Measurements from ENCODE around the gene LYPD6. TPM values are rescaled to one million over a fixed set of nuclear protein-coding genes. Genes with fewer than 3 reads are reported as not detected.
"Not testable (repeated sequence)": the region's sequence is repeated elsewhere in the genome, so short reads cannot be mapped to it uniquely, and the experiment has no call there.

LYPD6 gene
- total RNA-seq, 4 donors from 2014 or later = 0.31 to 4.0 (median 3.0) TPM

- Histone ChIP-seq H3K9me3 (peaks cover 0 to 5% (median 0%) of the 10 kb centered on the region in 3 donors), H3K4me1 (peaks cover 0 to 7% (median 0%) of the 10 kb centered on the region in 3 donors), H3K27me3 (peaks cover 16% of the 10 kb centered on the region), H3K27ac (no peak overlapping the region), H3K36me3 (no peaks in the 10 kb centered on the region), H3K4me3 (no peak overlapping the region)
- ATAC-seq = no peak
- TF ChIP-seq CTCF (IDR thresholded peaks at IDR 0.05) (no peak), POLR2A (IDR thresholded peaks at IDR 0.05) (no peak), EP300 (IDR thresholded peaks at IDR 0.05) (no peak), POLR2AphosphoS5 (IDR thresholded peaks at IDR 0.05) (no peak)
- WGBS, 2 donors (ENCODE audit: low coverage in 1 of 2) = 81 to 94% methylated on average over 2 of the region's 3 CpGs
Observed at GRCh38 chr2:149315461-149315860, 14.9 kb upstream of the LYPD6 start.

DNA sequence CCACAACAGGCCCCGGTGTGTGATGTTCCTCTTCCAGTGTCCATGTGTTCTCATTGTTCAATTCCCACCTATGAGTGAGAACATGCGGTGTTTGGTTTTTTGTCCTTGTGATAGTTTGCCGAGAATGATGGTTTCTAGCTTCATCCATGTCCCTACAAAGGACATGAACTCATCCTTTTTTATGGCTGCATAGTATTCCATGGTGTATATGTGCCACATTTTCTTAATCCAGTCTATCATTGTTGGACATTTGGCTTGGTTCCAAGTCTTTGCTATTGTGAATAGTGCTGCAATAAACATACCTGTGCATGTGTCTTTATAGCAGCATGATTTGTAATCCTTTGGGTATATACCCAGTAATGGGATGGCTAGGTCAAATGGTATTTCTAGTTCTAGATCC lies 11.8 kb upstream of the LYPD6 start:
- not testable (repeated sequence) for H3K4me1 ChIP-seq, H3K36me3 ChIP-seq, H3K4me3 ChIP-seq, ATAC-seq, H3K9me3 ChIP-seq, H3K27ac ChIP-seq
- 100% methylated on average over 1 of the region's 3 CpGs for WGBS, 2 donors (ENCODE audit: low coverage in 1 of 2)
- H3K27me3 ChIP-seq = peaks cover 36% of the 10 kb centered on the region

DNA sequence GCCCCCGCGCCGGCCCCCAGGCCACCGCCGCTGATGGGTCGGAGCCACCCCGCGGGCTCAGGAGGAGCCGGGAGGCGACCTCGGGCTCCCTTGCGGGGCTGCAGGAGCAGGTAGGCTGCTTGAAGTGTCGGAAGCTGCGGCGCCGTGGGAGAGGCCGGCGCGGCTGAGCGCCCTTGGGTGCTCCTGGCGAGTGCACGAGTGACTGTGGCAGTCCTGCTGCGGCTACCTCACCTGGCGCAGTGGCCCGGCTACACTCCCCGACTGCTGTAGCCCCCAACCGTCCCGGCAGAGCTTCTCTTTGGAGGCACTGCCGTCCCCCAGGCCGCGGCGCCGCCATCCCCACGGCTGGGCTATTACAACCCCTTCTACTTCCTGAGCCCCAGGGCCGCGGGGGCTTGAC lies 10.0 kb upstream of the LYPD6 start:
- no peak overlapping the region for H3K4me3 ChIP-seq
- H3K27me3 ChIP-seq = peaks cover 36% of the 10 kb centered on the region
- H3K27ac ChIP-seq = no peak overlapping the region
- H3K4me1 ChIP-seq = no peaks in the 10 kb centered on the region
- peaks cover 0 to 7% (median 0%) of the 10 kb centered on the region in 3 donors for H3K9me3 ChIP-seq
- no peak for ATAC-seq
- no peaks in the 10 kb centered on the region for H3K36me3 ChIP-seq
- WGBS, 2 donors (ENCODE audit: low coverage in 1 of 2) = 36% methylated on average over 5 of the region's 36 CpGs; no CpG with 5 or more reads in 1 of the 2 donors
- TF ChIP-seq POLR2A (IDR thresholded peaks at IDR 0.05) (no peak), CTCF (IDR thresholded peaks at IDR 0.05) (no peak), EP300 (IDR thresholded peaks at IDR 0.05) (no peak), POLR2AphosphoS5 (IDR thresholded peaks at IDR 0.05) (no peak)

DNA sequence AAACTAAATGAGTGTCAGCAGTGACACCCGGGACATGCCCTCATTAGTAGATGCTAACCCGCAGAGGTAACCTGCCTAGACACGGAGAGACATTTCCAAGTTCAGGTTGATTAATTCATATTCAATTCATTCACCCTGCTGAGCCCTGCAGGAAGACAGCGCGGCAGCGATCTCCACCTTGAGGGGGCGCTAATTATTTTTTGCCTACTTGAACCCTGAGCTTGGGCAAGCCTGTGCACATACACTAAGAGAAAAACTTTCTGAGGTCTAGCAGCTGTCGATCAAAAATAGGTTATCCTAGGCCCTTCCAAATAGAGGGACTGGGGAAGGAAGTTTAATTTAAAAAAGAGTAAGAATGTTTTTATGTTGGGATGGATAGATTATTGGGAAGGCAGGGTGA lies 1.3 kb upstream of the LYPD6 start:
- no peaks in the 10 kb centered on the region for H3K36me3 ChIP-seq
- H3K4me1 ChIP-seq = peaks cover 0 to 22% (median 8%) of the 10 kb centered on the region in 3 donors
- H3K27ac ChIP-seq = no peak overlapping the region
- peak overlapping the region in 1 of 2 donors; percentile 72 for H3K4me3 ChIP-seq
- peaks cover 23% of the 10 kb centered on the region for H3K27me3 ChIP-seq
- no peak for TF ChIP-seq EP300 (IDR thresholded peaks at IDR 0.05)
- TF ChIP-seq CTCF (IDR thresholded peaks at IDR 0.05) = no peak
- no peak for TF ChIP-seq POLR2AphosphoS5 (IDR thresholded peaks at IDR 0.05)
- no peaks in the 10 kb centered on the region for H3K9me3 ChIP-seq
- ATAC-seq = no peak
- WGBS, 2 donors (ENCODE audit: low coverage in 1 of 2) = 22 to 36% methylated on average over 6 to 8 of the region's 8 CpGs

DNA sequence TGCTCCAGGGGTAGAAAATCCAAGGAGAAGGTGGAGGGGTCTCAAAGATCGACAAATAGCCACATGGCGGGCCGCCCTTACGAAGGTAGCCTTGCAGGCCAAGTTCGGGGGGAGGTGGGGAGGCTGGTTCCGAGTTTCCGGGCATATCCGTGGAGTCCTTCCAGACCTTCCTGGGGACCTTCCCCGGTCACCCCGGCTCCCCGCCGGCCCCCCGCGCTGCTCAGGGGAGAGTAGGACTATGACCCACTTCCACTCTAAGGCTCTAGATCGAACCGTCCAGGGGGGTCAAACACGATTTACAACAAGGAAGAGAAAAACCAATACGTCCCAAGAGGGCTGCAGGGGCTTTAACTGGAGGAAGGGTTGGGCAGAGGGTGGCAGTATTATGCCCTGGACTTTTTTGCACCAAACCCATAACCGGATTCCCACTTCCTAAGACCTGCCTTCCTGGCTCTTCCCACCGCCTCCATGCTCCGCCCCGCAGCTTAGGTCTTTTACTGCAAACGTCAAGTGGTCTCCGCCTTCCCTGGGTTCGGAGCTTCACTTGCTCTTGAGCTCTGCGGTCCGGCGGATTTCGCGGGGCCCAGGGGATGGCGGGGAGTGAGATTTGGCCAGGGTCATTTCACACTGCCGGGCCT lies 779 bp upstream of the LYPD6 start:
- peak overlapping the region in 3 of 4 donors; percentile 60 to 73 (median 73) for H3K27ac ChIP-seq
- 18 to 20% methylated on average over 12 to 14 of the region's 32 CpGs for WGBS, 2 donors (ENCODE audit: low coverage in 1 of 2)
- peak overlapping the region; percentile 43 to 72 for H3K4me3 ChIP-seq
- H3K27me3 ChIP-seq = peaks cover 27% of the 10 kb centered on the region
- H3K9me3 ChIP-seq = no peaks in the 10 kb centered on the region
- peak; percentile 17 for ATAC-seq
- no peaks in the 10 kb centered on the region for H3K36me3 ChIP-seq
- TF ChIP-seq POLR2A (IDR thresholded peaks at IDR 0.05) (no peak), EP300 (IDR thresholded peaks at IDR 0.05) (no peak), CTCF (IDR thresholded peaks at IDR 0.05) (no peak), POLR2AphosphoS5 (IDR thresholded peaks at IDR 0.05) (no peak)
- H3K4me1 ChIP-seq = peaks cover 0 to 22% (median 8%) of the 10 kb centered on the region in 3 donors

Measured in gastroesophageal sphincter (tissue), 4 donors.